ENCODE results near the gene TMEM134.
A peak's percentile ranks its signal among the peaks of the same experiment; 100 is the strongest.

The TMEM134 gene

GRCh38 chr11:67500831-67501715, 32.0 kb upstream of the TMEM134 start:
- DNase-seq (ENCODE audit: low read depth in 2 of 2), result no peak

GRCh38 chr11:67500484-67500821, 31.4 kb upstream of the TMEM134 start:
- no peak for DNase-seq (ENCODE audit: low read depth in 2 of 2)

- no peak for DNase-seq (ENCODE audit: low read depth in 2 of 2)
Measured at GRCh38 chr11:67499808-67500483, 30.9 kb upstream of the TMEM134 start.

GRCh38 chr11:67498544-67498972, 29.5 kb upstream of the TMEM134 start:
- DNase-seq (ENCODE audit: low read depth in 2 of 2), result no peak

- DNase-seq (ENCODE audit: low read depth in 2 of 2), result no peak
Measured at GRCh38 chr11:67497656-67498291, 28.7 kb upstream of the TMEM134 start.

- no peak for DNase-seq (ENCODE audit: low read depth in 2 of 2)
Measured at GRCh38 chr11:67496113-67496512, 27.1 kb upstream of the TMEM134 start.

GRCh38 chr11:67495234-67496005, 26.4 kb upstream of the TMEM134 start:
- no peak for DNase-seq (ENCODE audit: low read depth in 2 of 2)

- no peak for DNase-seq (ENCODE audit: low read depth in 2 of 2)
Measured at GRCh38 chr11:67494371-67495233, 25.6 kb upstream of the TMEM134 start.

- no peak for DNase-seq (ENCODE audit: low read depth in 2 of 2)
Measured at GRCh38 chr11:67493548-67494370, 24.7 kb upstream of the TMEM134 start.

GRCh38 chr11:67492801-67493547, 23.9 kb upstream of the TMEM134 start:
- DNase-seq (ENCODE audit: low read depth in 2 of 2), result no peak

GRCh38 chr11:67492069-67492727, 23.1 kb upstream of the TMEM134 start:
- DNase-seq (ENCODE audit: low read depth in 2 of 2), result no peak

GRCh38 chr11:67491276-67492068, 22.4 kb upstream of the TMEM134 start:
- DNase-seq (ENCODE audit: low read depth in 2 of 2), result no peak

GRCh38 chr11:67490727-67491065, 21.6 kb upstream of the TMEM134 start:
- no peak for DNase-seq (ENCODE audit: low read depth in 2 of 2)

GRCh38 chr11:67489885-67490726, 21.1 kb upstream of the TMEM134 start:
- no peak for DNase-seq (ENCODE audit: low read depth in 2 of 2)

- no peak for DNase-seq (ENCODE audit: low read depth in 2 of 2)
Measured at GRCh38 chr11:67489203-67489884, 20.3 kb upstream of the TMEM134 start.

GRCh38 chr11:67486481-67487195, 17.6 kb upstream of the TMEM134 start:
- DNase-seq (ENCODE audit: low read depth in 2 of 2), result peak in 1 of 2 donors; percentile 56
